Keratinocyte (primary cell): ENCODE results near the gene CHN2. TPM values are rescaled to one million over a fixed set of nuclear protein-coding genes. Genes with fewer than 3 reads are reported as not detected.
A peak's percentile ranks its signal among the peaks of the same experiment; 100 is the strongest.

ENCODE experiments used
- DNase-seq: peaks from one replicate; pipeline ENCODE4 v3.0.0-alpha.2; 2011; ENCODE audit warnings: low read depth, missing footprints, low spot score
- FAIRE-seq: peaks from 2 replicates; lab custom pipeline; 2011; peaks lifted over from hg19 to GRCh38; lab: Jason Lieb, UNC
- H2AFZ ChIP-seq: 2 replicates; pipeline ENCODE4 v1.6.0; 2012; ENCODE audit warnings: low read length, control low read depth, inconsistent platforms; ENCODE audit not compliant: control insufficient read depth
- H3K27ac ChIP-seq: 2 replicates; pipeline ENCODE4 v1.5.1; 2011; ENCODE audit warnings: low read length; ENCODE audit not compliant: control insufficient read depth, insufficient read depth
- H3K27me3 ChIP-seq: 3 replicates; pipeline ENCODE4 v1.6.0; 2011; ENCODE audit warnings: low read length; ENCODE audit not compliant: control insufficient read depth, insufficient read depth; ENCODE audit errors: extremely low read depth
- H3K36me3 ChIP-seq, 2 experiments: 2 replicates in 1 of 2; 3 replicates in 1 of 2; pipeline ENCODE4 v1.5.1; 2011; ENCODE audit warnings: low read length in 2 of 2, mild to moderate bottlenecking in 1 of 2; ENCODE audit not compliant: control insufficient read depth in 2 of 2, insufficient read depth in 2 of 2; ENCODE audit errors: extremely low read depth in 1 of 2
- H3K4me1 ChIP-seq: 3 replicates; pipeline ENCODE4 v1.5.1; 2011; ENCODE audit warnings: low read length; ENCODE audit not compliant: control insufficient read depth, insufficient read depth; ENCODE audit errors: extremely low read depth
- H3K4me2 ChIP-seq: 3 replicates; pipeline ENCODE4 v1.6.0; 2011; ENCODE audit warnings: low read depth, low read length; ENCODE audit not compliant: control insufficient read depth, insufficient read depth; ENCODE audit errors: extremely low read depth
- H3K4me3 ChIP-seq, 3 experiments: fragments of 200-600 bp in 1 of 3; sonication (generic) in 1 of 3; 2 replicates in 2 of 3; 3 replicates in 1 of 3; pipeline ENCODE4 v1.5.1; 2011 to 2016; ENCODE audit warnings: low read length in 3 of 3, mild to moderate bottlenecking in 3 of 3, control low read depth in 2 of 3, inconsistent platforms in 1 of 3, low read depth in 1 of 3, mixed read lengths in 1 of 3, mixed run types in 1 of 3, moderate library complexity in 1 of 3; ENCODE audit not compliant: control insufficient read depth in 2 of 3, insufficient read depth in 2 of 3; ENCODE audit errors: extremely low read depth in 1 of 3
- H3K79me2 ChIP-seq: 2 replicates; pipeline ENCODE4 v1.6.0; 2012; ENCODE audit warnings: low read length; ENCODE audit not compliant: control insufficient read depth, insufficient read depth
- H3K9ac ChIP-seq: 3 replicates; pipeline ENCODE4 v1.6.0; 2011; ENCODE audit warnings: low read length; ENCODE audit not compliant: control insufficient read depth, insufficient read depth; ENCODE audit errors: extremely low read depth
- H3K9me1 ChIP-seq: 3 replicates; pipeline ENCODE4 v1.6.0; 2011; ENCODE audit warnings: low read length; ENCODE audit not compliant: control insufficient read depth, insufficient read depth; ENCODE audit errors: extremely low read depth
- H3K9me3 ChIP-seq: 2 replicates; pipeline ENCODE4 v1.5.1; 2012; ENCODE audit warnings: low read depth, low read length; ENCODE audit not compliant: control insufficient read depth
- H4K20me1 ChIP-seq: 3 replicates; pipeline ENCODE4 v1.6.0; 2011; ENCODE audit warnings: low read length; ENCODE audit not compliant: control insufficient read depth, insufficient read depth; ENCODE audit errors: extremely low read depth
- CTCF ChIP-seq, 3 experiments: IDR thresholded peaks in 1 of 3; conservative IDR thresholded peaks in 1 of 3; optimal IDR thresholded peaks in 1 of 3; 2 replicates in 2 of 3; 3 replicates in 1 of 3; pipeline versions ENCODE3 to v1.5.1; 2011; ENCODE audit warnings: low read length in 3 of 3, mild to moderate bottlenecking in 3 of 3, moderate library complexity in 2 of 3, control low read depth in 1 of 3, inconsistent platforms in 1 of 3; ENCODE audit not compliant: insufficient read depth in 2 of 3; ENCODE audit errors: extremely low read depth in 1 of 3
- EZH2 ChIP-seq: IDR thresholded peaks from one replicate; pipeline ENCODE4 v1.6.1; 2012; ENCODE audit warnings: inconsistent platforms, mild to moderate bottlenecking, low read length, moderate library complexity
- dilution Hi-C: fragments of 300-500 bp; cut with MboI; formaldehyde crosslinking; loops from one replicate; pipeline ENCODE4 v1.7.0; 2020; ENCODE audit warnings: low sequenced_read_pairs; ENCODE audit not compliant: extremely low pct_ligation_motif_present
- polyA plus RNA-seq, 5 experiments: library from polyadenylated mRNA; depleted of rRNA in 3 of 5; stranded (reverse) in 3 of 5; stranded (forward) in 1 of 5; unstranded in 1 of 5; fragments of >200 nt; gene quantifications; 1 replicate in 1 of 5; 2 replicates in 3 of 5; 3 replicates in 1 of 5; pipeline versions ENCODE4 v1.2.1 to v1.2.3, GENCODE V29; 2011 to 2012; ENCODE audit warnings: missing spikeins in 2 of 5, low read depth in 1 of 5, low replicate concordance in 1 of 5

CHN2 gene
- polyA plus RNA-seq, 1 donor (not counting 4 experiments of a cell fraction or from before 2014, with no cell fraction given): 1.8 TPM

GRCh38 chr7:29255199-29255878, 60.8 kb downstream of the CHN2 start:
- H3K4me2 ChIP-seq: peak overlapping the region; percentile 37
- DNase-seq: no peak
- H3K4me3 ChIP-seq: no peak overlapping the region
- H3K9ac ChIP-seq: no peak overlapping the region
- dilution Hi-C loops: no loop called here
- no peaks in the 10 kb centered on the region for H3K27me3 ChIP-seq
- peak overlapping the region; percentile 51 for H3K27ac ChIP-seq
- no peaks in the 10 kb centered on the region for H3K79me2 ChIP-seq
- FAIRE-seq: no peak
- H3K36me3 ChIP-seq: no peaks in the 10 kb centered on the region
- H3K9me1 ChIP-seq: no peaks in the 10 kb centered on the region
- TF ChIP-seq EZH2 (no peak), CTCF (optimal IDR thresholded peaks at IDR 0.05 in 1 of 3, IDR thresholded peaks at IDR 0.05 in 1 of 3, conservative IDR thresholded peaks at IDR 0.05 in 1 of 3; ENCODE audit: extremely low read depth in 1 of 3, insufficient read depth in 2 of 3, low read length in 3 of 3) (no peak)
- H3K4me1 ChIP-seq: peaks cover 14% of the 10 kb centered on the region
- H4K20me1 ChIP-seq: no peaks in the 10 kb centered on the region
- H2AFZ ChIP-seq: no peak overlapping the region
- H3K9me3 ChIP-seq: no peaks in the 10 kb centered on the region

- Histone ChIP-seq H3K4me3 (no peak overlapping the region), H3K27me3 (no peaks in the 10 kb centered on the region), H3K79me2 (no peaks in the 10 kb centered on the region), H3K36me3 (no peaks in the 10 kb centered on the region), H3K4me2 (peak overlapping the region; percentile 40), H3K9me3 (no peaks in the 10 kb centered on the region), H3K9ac (peak overlapping the region; percentile 7), H4K20me1 (no peaks in the 10 kb centered on the region), H3K27ac (peak overlapping the region; percentile 51), H3K4me1 (peaks cover 14% of the 10 kb centered on the region), H2AFZ (no peak overlapping the region), H3K9me1 (no peaks in the 10 kb centered on the region)
- FAIRE-seq: peak; percentile 86
- TF ChIP-seq EZH2 (no peak), CTCF (optimal IDR thresholded peaks at IDR 0.05 in 1 of 3, IDR thresholded peaks at IDR 0.05 in 1 of 3, conservative IDR thresholded peaks at IDR 0.05 in 1 of 3; ENCODE audit: extremely low read depth in 1 of 3, insufficient read depth in 2 of 3, low read length in 3 of 3) (no peak)
- peak; percentile 84 for DNase-seq
- dilution Hi-C loops: no loop called here
These were observed 61.5 kb downstream of the CHN2 start for GRCh38 chr7:29255906-29256692.
